ENCODE measurements around the gene RAD9A. TPM values are rescaled to one million over a fixed set of nuclear protein-coding genes. Genes with fewer than 3 reads are reported as not detected.

RAD9A gene
- total RNA-seq, 1 donor from 2014 or later, result 7.3 TPM

- no peak for DNase-seq (ENCODE audit: extremely low read depth, low read depth, low spot score)
Measured at GRCh38 chr11:67407688-67408163, 15.9 kb downstream of the RAD9A start.

- no peak for DNase-seq (ENCODE audit: extremely low read depth, low read depth, low spot score)
Measured at GRCh38 chr11:67408437-67409200, 16.8 kb downstream of the RAD9A start.

- DNase-seq (ENCODE audit: extremely low read depth, low read depth, low spot score), result no peak
Measured at GRCh38 chr11:67409261-67409666, 17.5 kb downstream of the RAD9A start.

DNA sequence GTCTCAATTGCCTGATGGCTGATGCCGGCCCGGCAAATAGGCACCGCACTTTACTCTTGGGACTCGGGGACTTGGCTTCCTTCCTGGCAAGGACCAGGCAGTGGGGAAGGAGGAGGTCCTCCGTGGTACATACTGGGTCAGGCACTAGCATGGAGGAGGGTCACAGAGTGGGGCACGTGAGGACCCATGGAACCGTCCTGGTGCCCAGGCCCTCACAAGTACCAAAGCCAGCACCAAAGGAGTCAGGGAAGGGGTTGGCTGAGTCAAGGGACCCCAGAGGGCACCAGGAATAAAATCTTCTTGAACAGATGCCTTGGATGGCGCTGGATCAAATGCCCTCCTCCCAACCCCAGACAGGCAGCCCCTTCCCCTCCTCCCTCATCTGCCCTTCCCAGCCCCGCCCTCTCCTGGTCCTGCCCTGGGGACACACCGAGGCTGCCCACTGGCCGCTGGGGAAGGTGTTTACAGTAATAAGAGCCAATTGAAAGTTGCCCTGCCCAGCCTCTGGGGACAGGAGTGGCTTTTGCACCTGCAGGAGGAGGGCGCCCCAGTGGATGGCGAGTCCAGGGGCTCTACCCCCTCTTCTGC is 18.1 kb downstream of the RAD9A start:
- no peak for DNase-seq (ENCODE audit: extremely low read depth, low read depth, low spot score)

- DNase-seq (ENCODE audit: extremely low read depth, low read depth, low spot score), result no peak
Measured at GRCh38 chr11:67410369-67410831, 18.6 kb downstream of the RAD9A start.

DNA sequence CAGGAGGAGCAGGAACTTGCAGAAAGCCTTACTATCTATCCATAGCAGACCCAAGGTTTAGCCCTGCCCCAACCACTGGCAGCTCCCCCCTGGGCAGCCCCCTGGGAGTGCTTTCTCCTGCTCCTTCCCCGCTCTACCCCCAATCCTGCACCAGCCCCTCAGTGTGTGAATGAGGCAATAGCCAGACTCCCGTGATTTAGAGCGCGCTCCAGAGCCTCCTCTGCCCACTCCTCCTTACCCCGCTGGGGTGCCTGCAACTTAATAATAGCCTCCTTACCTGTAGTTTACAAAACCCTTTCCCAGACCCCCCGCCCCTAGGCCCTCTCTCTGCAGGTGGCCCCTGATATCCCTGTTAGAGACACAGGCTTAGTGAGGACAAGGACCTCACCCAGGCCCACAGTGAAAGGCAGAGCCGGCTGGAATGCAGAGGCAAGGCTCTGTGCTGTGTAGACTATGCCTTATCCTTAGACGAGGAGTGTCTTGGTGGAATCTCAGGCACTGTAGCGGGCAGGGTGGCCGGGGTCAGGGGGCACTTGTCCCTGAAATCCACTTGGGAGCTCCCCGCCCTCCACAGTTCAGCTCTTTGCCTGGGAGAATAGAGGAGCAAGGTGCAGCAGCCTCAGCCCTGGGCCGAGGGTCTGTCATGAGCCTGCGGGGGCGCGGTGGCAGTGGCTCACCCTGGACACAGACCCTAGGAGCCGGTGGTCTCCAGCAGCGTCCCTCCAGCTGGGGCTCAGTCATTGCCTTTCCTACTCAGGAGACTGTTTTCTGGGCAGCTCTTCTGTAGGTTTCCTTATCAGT is 19.4 kb downstream of the RAD9A start:
- DNase-seq (ENCODE audit: extremely low read depth, low read depth, low spot score), result no peak

GRCh38 chr11:67411785-67412152 is 20.0 kb downstream of the RAD9A start:
- DNase-seq (ENCODE audit: extremely low read depth, low read depth, low spot score), result no peak

DNA sequence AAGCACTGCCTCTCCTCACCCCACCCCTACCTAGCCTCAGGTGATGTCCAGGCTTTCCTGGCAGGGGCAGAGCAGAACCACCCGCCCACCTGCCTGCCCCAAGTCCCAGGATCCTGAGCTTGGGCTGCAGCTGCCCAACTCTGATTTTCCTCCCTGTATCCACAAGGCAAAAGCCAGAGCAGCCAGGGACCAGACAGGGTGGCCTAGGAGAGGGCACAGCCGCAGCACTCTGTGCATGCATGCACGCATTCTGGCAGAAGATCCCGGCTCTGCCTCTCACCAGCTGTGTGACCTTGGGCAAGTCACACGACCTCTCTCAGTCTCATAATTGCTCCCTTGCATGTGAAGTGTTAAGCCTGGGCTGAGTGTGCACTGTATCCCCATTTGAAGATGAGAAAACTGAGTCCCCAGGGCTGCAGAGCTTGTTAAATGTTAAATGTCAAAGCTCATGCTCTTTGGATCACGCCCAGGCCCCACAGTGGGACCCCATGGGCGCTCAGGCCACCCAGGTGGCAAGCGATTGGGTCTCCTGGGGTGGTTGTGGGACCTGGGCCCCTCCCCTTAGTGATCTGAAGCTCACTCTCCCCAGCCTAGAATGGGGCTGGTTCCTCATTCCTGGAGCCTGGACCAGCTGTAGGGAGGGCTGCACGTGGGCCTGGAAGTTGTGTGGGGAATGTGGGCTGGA is 20.9 kb downstream of the RAD9A start:
- DNase-seq (ENCODE audit: extremely low read depth, low read depth, low spot score), result no peak

- no peak for DNase-seq (ENCODE audit: extremely low read depth, low read depth, low spot score)
Measured at GRCh38 chr11:67413266-67413849, 21.6 kb downstream of the RAD9A start.

DNA sequence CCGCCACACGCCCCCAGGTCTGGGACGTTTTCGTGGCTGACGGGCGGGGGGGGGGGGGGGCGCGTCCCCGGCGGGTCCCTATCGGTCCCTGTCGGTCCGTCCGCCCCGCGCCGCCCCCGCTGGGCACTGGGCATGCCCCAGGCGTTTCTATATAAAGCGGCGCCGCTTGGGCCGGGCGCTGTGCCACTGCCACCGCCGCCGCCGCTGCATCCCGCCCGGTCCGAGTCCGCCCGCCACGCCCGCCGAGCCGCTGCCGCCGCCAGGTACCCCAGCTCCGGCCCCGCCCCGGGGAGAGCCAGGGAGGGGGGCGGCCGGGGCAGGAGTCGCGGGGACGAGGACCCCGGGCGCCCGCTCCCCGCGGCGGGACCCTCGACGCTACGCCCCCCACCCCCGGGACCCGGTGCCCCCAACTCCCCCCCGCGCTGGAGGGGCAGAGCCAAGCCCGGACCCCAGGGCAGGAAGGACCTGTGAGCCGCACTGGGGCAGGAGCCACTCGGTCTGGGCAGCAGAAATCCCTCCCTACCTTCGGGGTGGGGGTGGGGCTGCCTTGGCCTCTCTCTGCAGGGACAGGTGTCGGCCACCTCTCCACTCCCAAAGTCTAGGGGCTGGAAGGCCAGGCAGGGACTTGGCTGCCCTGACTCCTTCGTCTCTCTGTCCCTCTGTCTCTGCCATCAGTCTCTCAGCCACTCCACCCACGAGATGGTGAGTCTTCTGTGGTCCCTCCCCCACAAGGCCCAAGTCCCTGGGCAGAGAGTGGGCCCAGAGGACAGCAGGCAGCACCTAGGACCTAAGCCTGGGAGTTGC is 23.9 kb downstream of the RAD9A start, which contains the start of gene CARNS1:
Gene CARNS1, plus strand, starts transcription at position 178 of the 804 bp plus-strand sequence. Its CDS starts 522 bp downstream, at position 700.
- DNase-seq (ENCODE audit: extremely low read depth, low read depth, low spot score), result no peak

DNA sequence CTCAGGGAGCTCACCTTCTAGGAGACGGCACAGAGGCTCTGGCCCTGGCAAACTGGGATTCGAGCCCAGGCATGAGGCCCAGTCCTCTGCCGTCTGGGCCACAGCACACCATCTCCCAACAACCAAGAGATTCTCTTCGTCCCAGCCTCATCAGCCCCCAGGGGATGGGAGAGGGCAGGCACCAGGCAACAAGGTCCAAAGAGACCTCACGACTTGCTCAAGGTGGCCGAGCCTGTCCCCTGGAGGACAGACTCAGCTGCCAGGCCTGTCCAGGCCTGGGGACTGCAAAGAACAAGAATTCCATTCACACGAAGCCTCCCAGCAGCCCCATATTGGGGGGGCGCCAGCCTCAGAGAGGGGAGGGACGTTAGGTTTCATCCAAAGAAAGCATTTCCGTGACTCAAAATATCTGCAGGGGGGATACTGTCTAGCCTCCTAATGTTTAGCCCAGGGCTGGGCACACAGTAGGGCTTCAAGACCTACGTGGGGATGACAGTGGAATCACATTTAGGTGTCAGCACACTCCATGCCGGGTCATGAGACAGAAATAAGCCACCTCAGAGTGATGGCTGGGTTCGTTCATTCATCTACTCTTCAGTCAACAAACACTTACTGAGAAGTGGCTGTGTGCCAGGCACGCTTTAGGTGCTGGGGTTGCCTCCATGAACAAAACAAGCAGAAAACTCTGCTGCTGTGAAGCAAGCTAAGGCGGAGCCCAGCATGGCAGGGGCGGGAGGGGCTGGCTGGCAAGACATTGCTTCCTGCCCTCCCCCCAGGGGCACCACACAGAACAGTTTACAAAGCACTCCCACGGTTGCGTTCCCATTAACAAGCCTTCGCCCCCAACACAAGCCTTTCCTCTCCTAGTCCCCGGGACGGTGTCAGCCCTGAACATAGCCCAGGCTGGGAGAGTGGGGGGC is 24.9 kb downstream of the RAD9A start:
- no peak for DNase-seq (ENCODE audit: extremely low read depth, low read depth, low spot score)

DNA sequence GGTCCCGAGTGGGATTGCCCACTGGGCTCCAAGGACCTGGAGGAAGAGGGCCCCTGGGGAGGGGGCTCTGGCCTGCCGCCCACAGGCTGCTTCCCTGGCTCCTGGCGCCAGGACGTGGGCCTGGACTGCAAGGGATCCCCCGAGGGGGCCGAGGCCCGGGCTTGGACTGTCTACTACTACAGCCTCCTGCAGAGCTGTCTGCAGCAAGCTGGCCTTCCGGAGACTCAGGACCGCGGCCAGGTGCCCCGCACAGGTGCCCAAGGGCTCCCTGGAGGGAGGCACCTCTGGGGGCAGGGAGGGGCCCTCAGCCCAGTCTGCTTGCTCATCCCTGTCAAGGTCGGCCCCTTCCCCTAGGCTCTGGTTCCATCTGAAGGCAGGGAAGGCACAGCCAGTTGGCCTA is 25.6 kb downstream of the RAD9A start:
- DNase-seq (ENCODE audit: extremely low read depth, low read depth, low spot score), result no peak

DNA sequence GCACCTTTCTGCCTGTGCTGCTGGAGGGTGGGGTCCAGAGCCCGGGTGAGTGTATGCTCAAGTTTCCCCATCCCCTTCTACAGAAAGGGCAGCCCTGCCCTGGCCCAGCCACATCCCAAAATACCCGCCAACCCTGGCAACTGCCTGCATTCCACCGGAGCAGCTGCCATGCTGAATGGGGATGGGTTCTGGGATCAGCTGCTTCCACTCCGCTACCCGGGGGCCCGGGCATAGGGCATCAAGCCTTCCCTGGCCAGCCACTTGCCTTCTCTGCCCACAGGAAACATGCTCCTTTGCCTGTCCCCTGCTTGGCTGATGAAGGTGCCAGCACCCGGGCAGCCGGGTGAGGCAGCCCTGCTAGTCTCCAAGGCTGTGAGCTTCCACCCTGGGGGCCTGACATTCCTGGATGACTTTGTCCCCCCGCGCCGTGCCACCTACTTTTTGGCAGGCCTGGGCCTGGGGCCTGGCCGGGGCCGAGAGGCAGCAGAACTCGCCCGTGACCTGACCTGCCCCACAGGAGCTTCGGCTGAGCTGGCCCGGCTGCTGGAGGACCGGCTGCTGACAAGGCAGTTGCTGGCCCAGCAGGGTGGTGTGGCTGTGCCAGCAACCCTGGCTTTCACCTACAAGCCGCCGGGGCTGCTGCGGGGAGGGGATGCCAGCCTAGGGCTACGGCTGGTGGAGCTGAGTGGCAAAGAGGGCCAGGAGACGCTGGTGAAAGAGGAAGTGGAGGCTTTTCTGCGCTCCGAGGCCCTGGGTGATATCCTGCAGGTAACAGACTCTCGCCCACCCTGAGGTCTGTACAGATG is 26.9 kb downstream of the RAD9A start:
- no peak for DNase-seq (ENCODE audit: extremely low read depth, low read depth, low spot score)

GRCh38 chr11:67419325-67420049 is 27.7 kb downstream of the RAD9A start:
- DNase-seq (ENCODE audit: extremely low read depth, low read depth, low spot score), result no peak

GRCh38 chr11:67420147-67420645 is 28.4 kb downstream of the RAD9A start:
- no peak for DNase-seq (ENCODE audit: extremely low read depth, low read depth, low spot score)

DNA sequence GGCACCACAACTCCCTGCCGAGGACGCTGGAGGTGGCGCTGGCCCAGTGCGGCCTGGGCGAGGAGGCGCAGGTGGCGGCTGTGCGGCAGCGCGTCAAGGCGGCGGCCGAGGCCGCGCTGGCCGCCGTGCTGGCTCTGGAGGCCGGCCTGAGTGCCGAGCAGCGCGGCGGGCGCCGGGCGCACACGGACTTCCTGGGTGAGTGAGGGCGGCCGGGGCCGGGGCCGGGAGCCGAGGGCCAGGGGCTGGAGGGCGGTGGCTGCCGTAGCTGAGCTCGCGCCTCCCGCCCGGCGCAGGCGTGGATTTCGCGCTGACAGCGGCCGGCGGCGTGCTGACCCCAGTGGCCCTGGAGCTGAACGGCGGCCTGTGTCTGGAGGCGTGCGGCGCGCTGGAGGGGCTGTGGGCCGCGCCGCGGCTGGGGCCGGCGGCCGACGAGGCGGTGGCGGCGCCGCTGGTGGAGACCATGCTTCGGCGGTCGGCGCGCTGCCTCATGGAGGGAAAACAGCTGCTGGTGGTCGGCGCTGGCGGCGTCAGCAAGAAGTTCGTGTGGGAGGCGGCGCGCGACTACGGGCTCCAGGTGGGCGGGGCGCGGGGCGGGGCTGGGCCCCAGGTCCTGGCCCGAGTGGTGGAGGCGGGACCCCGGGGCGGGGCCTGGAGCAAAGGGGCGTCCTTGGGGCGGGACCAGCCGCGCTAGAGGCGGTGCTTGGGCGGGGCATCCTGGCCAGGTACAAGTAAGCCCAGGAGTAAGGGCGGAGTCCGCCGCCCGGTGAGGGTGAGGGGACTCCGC is 29.1 kb downstream of the RAD9A start:
- DNase-seq (ENCODE audit: extremely low read depth, low read depth, low spot score), result no peak
